B cell (primary cell): Measurements from ENCODE around the gene FMOD. TPM values are rescaled to one million over a fixed set of nuclear protein-coding genes. Genes with fewer than 3 reads are reported as not detected.

Experiments used
- ATAC-seq: fragments of 200-7000 bp; cut with Tn5 transposase; one replicate; pipeline ENCODE4 v1.10.0; 2021; ENCODE audit warnings: low read depth, mild to moderate bottlenecking, moderate number of reproducible peaks, moderate library complexity
- CTCF ChIA-PET: fragments of 350-600 bp; sonication (Branson Sonifier 250); formaldehyde crosslinking; loops from one replicate; lab custom pipeline; 2021; ENCODE audit warnings: antibody characterized with exemption, inconsistent platforms; lab: Charles Lee
- POLR2A ChIA-PET: fragments of 350-600 bp; sonication (Branson Sonifier 250); formaldehyde crosslinking; loops from one replicate; lab custom pipeline; 2021; ENCODE audit warnings: antibody characterized with exemption; lab: Charles Lee
- DNase-seq: peaks from one replicate; pipeline ENCODE4 v3.0.0; 2013
- H2AFZ ChIP-seq: 2 replicates; pipeline ENCODE4 v1.6.1; 2012; ENCODE audit warnings: mild to moderate bottlenecking, low read depth, low read length; ENCODE audit not compliant: insufficient read depth, poor library complexity, severe bottlenecking
- H3K27ac ChIP-seq, 2 donors: 1 replicate in 1 of 2; 2 replicates in 1 of 2; pipeline ENCODE4 v1.5.1; 2012 to 2013; ENCODE audit warnings: low read length in 2 of 2, mild to moderate bottlenecking in 2 of 2, moderate library complexity in 1 of 2
- H3K27me3 ChIP-seq, 4 experiments: fragments of 200-600 bp in 1 of 4; sonication (generic) in 1 of 4; replicated peaks in 1 of 4; 1 replicate in 2 of 4; 2 replicates in 2 of 4; pipeline versions ENCODE4 v1.6.1 to v1.7.0; 2013 to 2016; ENCODE audit warnings: low read length in 3 of 4, mild to moderate bottlenecking in 2 of 4, mixed read lengths in 1 of 4, moderate library complexity in 1 of 4; ENCODE audit not compliant: insufficient read depth in 4 of 4, control insufficient read depth in 3 of 4; ENCODE audit errors: control extremely low read depth in 1 of 4
- H3K36me3 ChIP-seq, 2 experiments: replicated peaks in 1 of 2; 1 replicate in 1 of 2; 2 replicates in 1 of 2; pipeline versions ENCODE4 v1.6.1 to v1.7.1; 2013; ENCODE audit warnings: low read length in 1 of 2; ENCODE audit not compliant: insufficient read depth in 2 of 2, control insufficient read depth in 1 of 2; ENCODE audit errors: control extremely low read depth in 1 of 2, extremely low read depth in 1 of 2
- H3K4me1 ChIP-seq, 2 donors: fragments of 200-600 bp in 1 of 2; sonication (generic) in 1 of 2; 1 replicate in 1 of 2; 2 replicates in 1 of 2; pipeline versions ENCODE4 v1.5.1 to v1.6.1; 2013 to 2017; ENCODE audit warnings: low read length in 2 of 2; ENCODE audit not compliant: control insufficient read depth in 2 of 2, insufficient read depth in 2 of 2
- H3K4me2 ChIP-seq: replicated peaks from 2 replicates; pipeline ENCODE3; 2012; ENCODE audit warnings: mild to moderate bottlenecking, low read depth, low read length; ENCODE audit not compliant: poor library complexity, severe bottlenecking
- H3K4me3 ChIP-seq, 5 experiments: fragments of 200-600 bp in 1 of 5; sonication (generic) in 1 of 5; 1 replicate in 3 of 5; 2 replicates in 2 of 5; pipeline versions ENCODE4 v1.5.1 to v1.7.0; 2011 to 2016; ENCODE audit warnings: low read length in 4 of 5, mild to moderate bottlenecking in 4 of 5, low read depth in 2 of 5, control low read depth in 1 of 5, moderate library complexity in 1 of 5; ENCODE audit not compliant: insufficient read depth in 1 of 5; ENCODE audit errors: control extremely low read depth in 1 of 5, extremely low read depth in 1 of 5
- H3K79me2 ChIP-seq: fragments of 200-600 bp; sonication (generic); one replicate; pipeline ENCODE4 v1.6.0; 2016; ENCODE audit warnings: low read length; ENCODE audit not compliant: control insufficient read depth, insufficient read depth
- H3K9ac ChIP-seq: fragments of 200-600 bp; sonication (generic); 2 replicates; pipeline ENCODE4 v1.6.1; 2017; ENCODE audit warnings: mild to moderate bottlenecking, low read length, moderate library complexity
- H3K9me3 ChIP-seq, 3 donors: one replicate each; pipeline versions ENCODE4 v1.6.1 to v1.7.1; 2013; ENCODE audit warnings: low read length in 2 of 3; ENCODE audit not compliant: control insufficient read depth in 2 of 3, insufficient read depth in 1 of 3; ENCODE audit errors: control extremely low read depth in 1 of 3
- H4K20me1 ChIP-seq: 2 replicates; pipeline ENCODE4 v1.6.0; 2012; ENCODE audit warnings: mild to moderate bottlenecking, low read length; ENCODE audit not compliant: insufficient read depth, control insufficient read depth, poor library complexity, severe bottlenecking
- H3K27ac Mint-ChIP-seq: one replicate; pipeline ENCODE4 v1.8.0; 2021; ENCODE audit warnings: mixed read lengths
- H3K27me3 Mint-ChIP-seq: one replicate; pipeline ENCODE4 v1.8.0; 2021; ENCODE audit warnings: mixed read lengths
- H3K4me1 Mint-ChIP-seq: one replicate; pipeline ENCODE4 v1.8.0; 2021; ENCODE audit warnings: mixed read lengths
- H3K4me3 Mint-ChIP-seq: one replicate; pipeline ENCODE4 v1.8.0; 2021; ENCODE audit warnings: mixed read lengths
- H3K9me3 Mint-ChIP-seq: one replicate; pipeline ENCODE4 v1.8.0; 2022; ENCODE audit warnings: mixed read lengths; ENCODE audit not compliant: insufficient read depth
- EZH2 ChIP-seq: IDR thresholded peaks from 2 replicates; pipeline ENCODE4 v1.6.1; 2012; ENCODE audit warnings: borderline replicate concordance, low read depth, mild to moderate bottlenecking, moderate library complexity, low read length; ENCODE audit not compliant: insufficient read depth, poor library complexity, severe bottlenecking
- WGBS: methylation state at CpG from one replicate; pipeline ENCODE4 v1.1.5; 2013; ENCODE audit warnings: missing lambda C conversion rate; ENCODE audit not compliant: insufficient coverage; 5-methylcytosine and 5-hydroxymethylcytosine counted together
- intact Hi-C: fragments of 100-400 bp; cut with micrococcal nuclease; formaldehyde crosslinking; loops from one replicate; pipeline ENCODE4 v1.10.0; 2022
- polyA plus RNA-seq: library from polyadenylated mRNA; depleted of rRNA; stranded (reverse); fragments of >200 nt; gene quantifications from 2 replicates; pipeline ENCODE4 v1.2.3, GENCODE V29; 2012
- total RNA-seq, 2 donors: library from RNA; stranded (reverse); fragments of 120-200 nt in 1 of 2; gene quantifications; 1 replicate in 1 of 2; 2 replicates in 1 of 2; pipeline versions ENCODE4 v1.2.3 to v1.2.4, GENCODE V29; 2013 to 2022
- TF ChIP-seq, protein P1 (sequence below): fragments of 200-600 bp; IDR thresholded peaks from one replicate; pipeline ENCODE4 v1.8.0; 2022; ENCODE audit warnings: antibody characterized with exemption, mild to moderate bottlenecking

The FMOD gene
- total and polyA plus RNA-seq, 2 donors (not counting 1 experiment from before 2014, with no cell fraction given), result not detected

DNA sequence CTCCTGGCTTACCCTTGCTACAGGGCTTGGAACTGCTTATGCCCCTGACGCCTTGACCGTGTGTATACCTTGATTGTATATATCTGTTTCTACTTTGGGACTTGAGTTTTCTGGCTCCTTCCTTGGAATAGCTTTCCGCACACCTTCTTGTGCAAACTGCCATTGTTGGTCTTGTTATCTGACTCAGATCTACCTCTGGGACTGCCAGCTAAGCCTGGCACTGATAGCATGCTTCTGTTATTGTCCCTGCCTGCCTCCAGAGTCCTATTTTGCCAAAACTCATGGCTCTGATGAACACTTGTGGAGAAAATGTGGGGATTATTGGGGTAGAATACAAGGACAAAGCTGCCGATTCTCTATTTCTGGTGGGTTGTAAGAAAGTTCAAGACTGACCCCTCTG is 15.4 kb downstream of the FMOD start:
- H3K4me1 Mint-ChIP-seq, result peaks cover 18% of the 10 kb centered on the region
- H3K4me3 Mint-ChIP-seq, result no peak overlapping the region
- DNase-seq, result no peak
- TF ChIP-seq, protein P1, sequence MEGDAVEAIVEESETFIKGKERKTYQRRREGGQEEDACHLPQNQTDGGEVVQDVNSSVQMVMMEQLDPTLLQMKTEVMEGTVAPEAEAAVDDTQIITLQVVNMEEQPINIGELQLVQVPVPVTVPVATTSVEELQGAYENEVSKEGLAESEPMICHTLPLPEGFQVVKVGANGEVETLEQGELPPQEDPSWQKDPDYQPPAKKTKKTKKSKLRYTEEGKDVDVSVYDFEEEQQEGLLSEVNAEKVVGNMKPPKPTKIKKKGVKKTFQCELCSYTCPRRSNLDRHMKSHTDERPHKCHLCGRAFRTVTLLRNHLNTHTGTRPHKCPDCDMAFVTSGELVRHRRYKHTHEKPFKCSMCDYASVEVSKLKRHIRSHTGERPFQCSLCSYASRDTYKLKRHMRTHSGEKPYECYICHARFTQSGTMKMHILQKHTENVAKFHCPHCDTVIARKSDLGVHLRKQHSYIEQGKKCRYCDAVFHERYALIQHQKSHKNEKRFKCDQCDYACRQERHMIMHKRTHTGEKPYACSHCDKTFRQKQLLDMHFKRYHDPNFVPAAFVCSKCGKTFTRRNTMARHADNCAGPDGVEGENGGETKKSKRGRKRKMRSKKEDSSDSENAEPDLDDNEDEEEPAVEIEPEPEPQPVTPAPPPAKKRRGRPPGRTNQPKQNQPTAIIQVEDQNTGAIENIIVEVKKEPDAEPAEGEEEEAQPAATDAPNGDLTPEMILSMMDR, result no peak
- TF ChIP-seq EZH2, result no peak
- no peak overlapping the region for H3K27ac Mint-ChIP-seq
- no peaks in the 10 kb centered on the region for H3K9me3 ChIP-seq
- 100% methylated on average over 1 of the region's 4 CpGs for WGBS
- peaks cover 13% of the 10 kb centered on the region for H3K79me2 ChIP-seq
- H3K4me1 ChIP-seq, result peaks cover 9 to 23% of the 10 kb centered on the region in 2 donors
- no peak for ATAC-seq
- H3K4me3 ChIP-seq, result no peak overlapping the region
- no peak overlapping the region for H3K27ac ChIP-seq
- H3K27me3 Mint-ChIP-seq, result peaks cover 5% of the 10 kb centered on the region
- H3K9ac ChIP-seq, result no peak overlapping the region
- H3K4me2 ChIP-seq, result no peak overlapping the region
- peaks cover 0 to 2% (median under 1%) of the 10 kb centered on the region in 4 experiments for H3K27me3 ChIP-seq
- no peaks in the 10 kb centered on the region for H3K36me3 ChIP-seq
- no peak overlapping the region for H2AFZ ChIP-seq
- ChIA-PET CTCF (interaction anchor here (0.5 to 32.7 kb wide), 12 partner anchors 9 to 686 kb away, joined by 3 to 1776 read pairs (median 8); partner anchors contain the start of genes BTG2 and PRELP), POLR2A (interaction anchor here (1.9 to 8.3 kb wide), 5 partner anchors 10 to 68 kb away, joined by 7 to 122 read pairs (median 14); partner anchors contain the start of gene BTG2)
- H4K20me1 ChIP-seq, result no peaks in the 10 kb centered on the region
- H3K9me3 Mint-ChIP-seq, result no peaks in the 10 kb centered on the region
- intact Hi-C loops, result no loop called here

DNA sequence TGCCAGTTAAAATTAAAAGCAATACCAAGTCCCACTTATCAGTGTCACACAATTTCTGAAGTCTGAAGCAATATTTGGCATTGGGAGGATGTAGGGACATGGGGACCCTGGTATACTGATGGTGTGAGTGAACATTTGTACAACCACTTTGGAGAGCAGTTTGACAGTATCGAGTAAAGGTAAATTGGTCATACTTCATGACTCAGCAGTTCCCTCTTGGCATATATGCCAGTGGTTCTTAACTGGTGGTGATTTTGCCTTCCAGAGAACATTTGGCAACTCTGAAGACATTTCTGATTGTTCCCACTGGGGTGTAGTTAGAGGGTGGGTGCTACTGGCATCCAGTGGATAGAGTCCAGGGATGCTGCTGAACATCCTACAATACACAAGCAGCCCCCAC is 19.7 kb downstream of the FMOD start:
- Histone ChIP-seq H3K4me3 (no peak overlapping the region), H3K27me3 (no peaks in the 10 kb centered on the region), H3K79me2 (no peaks in the 10 kb centered on the region), H3K27ac (no peak overlapping the region), H3K9me3 (no peaks in the 10 kb centered on the region), H3K9ac (no peak overlapping the region), H3K36me3 (no peaks in the 10 kb centered on the region), H4K20me1 (no peaks in the 10 kb centered on the region), H3K4me1 (peaks cover 16 to 25% of the 10 kb centered on the region in 2 donors), H3K4me2 (no peak overlapping the region), H2AFZ (no peak overlapping the region)
- DNase-seq (no peak), ATAC-seq (no peak)
- WGBS, result 60% methylated on average over 1 of the region's 1 CpG
- CTCF ChIA-PET, result interaction anchor here (1.1 to 32.7 kb wide), 3 partner anchors 22 to 157 kb away, joined by 3 to 1776 read pairs (median 307); partner anchors contain the start of gene BTG2
- no peak for TF ChIP-seq EZH2
- TF ChIP-seq, protein P1, result no peak
- intact Hi-C loops, result no loop called here
- Mint-ChIP-seq H3K9me3 (no peaks in the 10 kb centered on the region), H3K4me3 (no peak overlapping the region), H3K4me1 (peaks cover 34% of the 10 kb centered on the region), H3K27ac (no peak overlapping the region), H3K27me3 (no peaks in the 10 kb centered on the region)
- POLR2A ChIA-PET, result interaction anchor here (0.7 to 1.2 kb wide), 6 partner anchors 11 to 58 kb away, joined by 3 to 9 read pairs (median 4); no protein-coding TSS in a partner anchor
